TTC549 (cell line): ENCODE results near the gene DDX39A.

Experiments used
- FAIRE-seq: peaks from 2 replicates; lab custom pipeline; 2012; peaks lifted over from hg19 to GRCh38; lab: Jason Lieb, UNC

DDX39A gene

DNA sequence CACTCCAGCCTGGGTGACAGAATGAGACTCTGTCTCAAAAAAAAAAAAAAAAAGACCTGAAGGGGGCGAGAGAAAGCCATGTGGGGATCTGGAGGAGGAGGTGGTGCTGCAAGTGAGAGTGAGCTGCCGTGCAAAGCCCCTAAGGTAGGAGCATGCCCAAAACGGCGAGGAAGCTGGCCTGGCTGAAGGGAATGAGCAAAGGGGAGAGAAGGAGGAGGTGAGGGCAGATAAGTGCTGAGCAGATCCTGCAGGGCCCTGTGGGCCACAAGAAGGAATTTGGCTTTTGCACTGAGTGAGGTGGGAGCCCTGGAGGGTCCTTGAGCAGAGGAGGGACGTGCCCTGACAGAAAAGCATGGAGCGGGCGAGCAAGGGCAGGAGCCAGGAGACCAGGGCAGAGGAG, 57.3 kb downstream of the DDX39A start:
- FAIRE-seq = no peak
